Transverse colon (tissue), 4 donors: Measurements from ENCODE around the gene TMEM59. TPM values are rescaled to one million over a fixed set of nuclear protein-coding genes. Genes with fewer than 3 reads are reported as not detected.
"Not testable (repeated sequence)": the region's sequence is repeated elsewhere in the genome, so short reads cannot be mapped to it uniquely, and the experiment has no call there.

Experiments
- DNase-seq: peaks from one replicate; pipeline ENCODE4 v3.0.0-alpha.2; 2019
- H3K27ac ChIP-seq, 4 donors: fragments of 200-600 bp; sonication (generic); 2 replicates each; pipeline ENCODE4 v1.5.1; 2016 to 2018; ENCODE audit warnings: inconsistent platforms in 4 of 4
- H3K27me3 ChIP-seq: fragments of 200-600 bp; sonication (generic); 2 replicates; pipeline ENCODE4 v1.5.1; 2017; ENCODE audit warnings: inconsistent platforms
- H3K36me3 ChIP-seq, 4 donors: fragments of 200-600 bp; sonication (generic); 2 replicates each; pipeline ENCODE4 v1.5.1; 2017 to 2019; ENCODE audit warnings: inconsistent platforms in 4 of 4
- H3K4me1 ChIP-seq, 4 donors: fragments of 200-600 bp; sonication (generic); 2 replicates each; pipeline ENCODE4 v1.5.1; 2017 to 2020; ENCODE audit warnings: inconsistent platforms in 4 of 4
- H3K4me3 ChIP-seq, 4 donors: fragments of 200-600 bp; sonication (generic); 1 replicate in 1 of 4; 2 replicates in 3 of 4; pipeline versions ENCODE4 v1.5.1 to v1.6.1; 2017 to 2019; ENCODE audit warnings: inconsistent platforms in 4 of 4
- H3K9me3 ChIP-seq, 2 donors: fragments of 200-600 bp; sonication (generic); 2 replicates each; pipeline ENCODE4 v1.5.1; 2017 to 2019; ENCODE audit warnings: inconsistent platforms in 2 of 2
- EP300 ChIP-seq: sonication (generic); formaldehyde crosslinking; IDR thresholded peaks from one replicate; pipeline ENCODE4 v1.6.1; 2017; ENCODE audit warnings: antibody characterized with exemption, low read depth
- POLR2A ChIP-seq: fragments of 450-650 bp; IDR thresholded peaks from one replicate; pipeline ENCODE4 v1.6.1; 2016; ENCODE audit warnings: antibody characterized with exemption, mild to moderate bottlenecking, moderate library complexity
- POLR2AphosphoS5 ChIP-seq, 3 donors: sonication (generic); formaldehyde crosslinking; IDR thresholded peaks; one replicate each; pipeline ENCODE4 v1.6.1; 2016; ENCODE audit warnings: antibody characterized with exemption in 3 of 3
- WGBS, 2 donors: methylation state at CpG; one replicate each; pipeline ENCODE4 v1.1.5; 2018; ENCODE audit warnings: low coverage in 1 of 2; 5-methylcytosine and 5-hydroxymethylcytosine counted together
- in situ Hi-C, 4 donors: fragments of 200-750 bp; cut with MboI; loops; one replicate each; pipeline versions ENCODE4 v1.15.0 to v1.15.1; 2017; ENCODE audit warnings: low sequenced_read_pairs in 3 of 4, low pct_ligation_motif_present in 1 of 4, low pct_unique_long_range_greater_than_20kb in 1 of 4
- intact Hi-C: fragments of 100-400 bp; cut with DNase I; formaldehyde crosslinking; loops from one replicate; pipeline ENCODE4 v1.15.1; 2023; ENCODE audit warnings: low total_unique reads
- total RNA-seq, 4 donors: library from RNA; depleted of rRNA; stranded (reverse); fragments of >200 nt; gene quantifications; one replicate each; pipeline ENCODE4 v1.1.0, GENCODE V29; 2016
- TF ChIP-seq, protein P1 (sequence below), 5 experiments: fragments of 200-600 bp in 3 of 5; fragments of 450-650 bp in 2 of 5; sonication (generic) in 3 of 5; IDR thresholded peaks; 1 replicate in 2 of 5; 2 replicates in 3 of 5; pipeline ENCODE4 v1.5.1; 2016 to 2017; ENCODE audit warnings: antibody characterized with exemption in 5 of 5, inconsistent platforms in 3 of 5, mild to moderate bottlenecking in 2 of 5, moderate library complexity in 1 of 5

TMEM59 gene
- total RNA-seq, 4 donors from 2014 or later: 71.6 to 858 (median 226) TPM

DNA sequence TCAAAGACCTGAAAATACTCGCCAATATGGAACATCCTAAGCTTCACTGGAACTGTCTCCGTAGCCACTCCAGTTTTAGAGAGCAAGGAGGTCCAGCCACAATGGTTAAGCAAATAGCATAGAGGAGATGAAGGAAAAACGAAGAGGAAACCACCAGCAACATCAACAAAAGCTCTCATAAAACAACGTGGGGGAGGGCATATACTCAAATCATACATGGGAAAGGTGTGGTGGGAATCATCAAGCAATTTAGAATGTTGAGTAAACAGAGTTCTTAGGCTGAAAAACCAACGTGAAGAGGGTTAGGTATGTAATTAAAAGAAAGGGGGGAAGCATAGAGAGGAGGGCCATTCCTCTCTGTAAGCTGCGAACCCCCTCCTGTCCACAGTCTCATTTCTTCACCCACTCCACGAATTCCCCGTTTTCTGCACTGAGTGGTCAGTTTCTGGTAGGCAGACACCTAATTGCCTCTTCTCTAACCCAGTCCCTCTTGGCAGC is 1.0 kb downstream of the TMEM59 start:
- in situ Hi-C loops: loop anchor here in 1 of 4 donors (25.0 kb wide), 1 partner anchor 760 kb away; the partner anchor contains the start of gene TTC22
- TF ChIP-seq POLR2AphosphoS5 (IDR thresholded peaks at IDR 0.05): no peak
- TF ChIP-seq EP300: no peak
- TF ChIP-seq, protein P1, sequence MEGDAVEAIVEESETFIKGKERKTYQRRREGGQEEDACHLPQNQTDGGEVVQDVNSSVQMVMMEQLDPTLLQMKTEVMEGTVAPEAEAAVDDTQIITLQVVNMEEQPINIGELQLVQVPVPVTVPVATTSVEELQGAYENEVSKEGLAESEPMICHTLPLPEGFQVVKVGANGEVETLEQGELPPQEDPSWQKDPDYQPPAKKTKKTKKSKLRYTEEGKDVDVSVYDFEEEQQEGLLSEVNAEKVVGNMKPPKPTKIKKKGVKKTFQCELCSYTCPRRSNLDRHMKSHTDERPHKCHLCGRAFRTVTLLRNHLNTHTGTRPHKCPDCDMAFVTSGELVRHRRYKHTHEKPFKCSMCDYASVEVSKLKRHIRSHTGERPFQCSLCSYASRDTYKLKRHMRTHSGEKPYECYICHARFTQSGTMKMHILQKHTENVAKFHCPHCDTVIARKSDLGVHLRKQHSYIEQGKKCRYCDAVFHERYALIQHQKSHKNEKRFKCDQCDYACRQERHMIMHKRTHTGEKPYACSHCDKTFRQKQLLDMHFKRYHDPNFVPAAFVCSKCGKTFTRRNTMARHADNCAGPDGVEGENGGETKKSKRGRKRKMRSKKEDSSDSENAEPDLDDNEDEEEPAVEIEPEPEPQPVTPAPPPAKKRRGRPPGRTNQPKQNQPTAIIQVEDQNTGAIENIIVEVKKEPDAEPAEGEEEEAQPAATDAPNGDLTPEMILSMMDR (IDR thresholded peaks at IDR 0.05): no peak
- TF ChIP-seq POLR2A: no peak
- H3K9me3 ChIP-seq: no peaks in the 10 kb centered on the region
- peaks cover 35 to 63% (median 49%) of the 10 kb centered on the region in 4 donors for H3K4me1 ChIP-seq
- DNase-seq: peak; percentile 29
- no peaks in the 10 kb centered on the region for H3K36me3 ChIP-seq
- peak overlapping the region; percentile 68 to 92 (median 86) for H3K4me3 ChIP-seq
- no peaks in the 10 kb centered on the region for H3K27me3 ChIP-seq
- WGBS, 2 donors: 0 to 1% methylated on average over 5 to 8 of the region's 8 CpGs
- H3K27ac ChIP-seq: peak overlapping the region; percentile 95 to 99 (median 98)
- intact Hi-C loops: no loop called here

DNA sequence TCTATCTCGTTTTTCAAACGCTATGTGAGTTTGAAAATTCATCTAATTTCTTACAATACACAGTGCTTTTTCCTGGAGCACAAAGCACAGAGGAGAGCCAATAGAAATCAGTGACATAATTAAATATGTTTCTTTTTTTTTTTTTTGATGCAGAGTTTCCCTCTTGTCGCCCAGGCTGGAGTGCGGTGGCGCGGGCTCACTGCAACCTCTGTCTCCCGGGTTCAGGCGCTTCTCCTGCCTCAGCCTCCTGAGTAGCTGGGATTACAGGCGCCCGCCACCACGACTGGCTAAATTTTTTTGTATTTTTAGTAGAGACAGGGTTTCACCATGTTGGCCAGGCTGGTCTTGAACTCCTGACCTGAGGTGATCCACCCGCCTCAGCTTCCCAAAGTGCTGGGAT is 2.6 kb downstream of the TMEM59 start:
- H3K36me3 ChIP-seq, H3K27me3 ChIP-seq, DNase-seq, intact Hi-C loops, H3K4me3 ChIP-seq, H3K9me3 ChIP-seq, H3K27ac ChIP-seq: not testable (repeated sequence)
- 94 to 97% methylated on average over 7 to 12 of the region's 12 CpGs for WGBS, 2 donors
- peaks cover 35 to 70% (median 51%) of the 10 kb centered on the region in 4 donors for H3K4me1 ChIP-seq
- in situ Hi-C loops: loop anchor here in 1 of 4 donors (25.0 kb wide), 1 partner anchor 762 kb away; the partner anchor contains the start of gene TTC22

DNA sequence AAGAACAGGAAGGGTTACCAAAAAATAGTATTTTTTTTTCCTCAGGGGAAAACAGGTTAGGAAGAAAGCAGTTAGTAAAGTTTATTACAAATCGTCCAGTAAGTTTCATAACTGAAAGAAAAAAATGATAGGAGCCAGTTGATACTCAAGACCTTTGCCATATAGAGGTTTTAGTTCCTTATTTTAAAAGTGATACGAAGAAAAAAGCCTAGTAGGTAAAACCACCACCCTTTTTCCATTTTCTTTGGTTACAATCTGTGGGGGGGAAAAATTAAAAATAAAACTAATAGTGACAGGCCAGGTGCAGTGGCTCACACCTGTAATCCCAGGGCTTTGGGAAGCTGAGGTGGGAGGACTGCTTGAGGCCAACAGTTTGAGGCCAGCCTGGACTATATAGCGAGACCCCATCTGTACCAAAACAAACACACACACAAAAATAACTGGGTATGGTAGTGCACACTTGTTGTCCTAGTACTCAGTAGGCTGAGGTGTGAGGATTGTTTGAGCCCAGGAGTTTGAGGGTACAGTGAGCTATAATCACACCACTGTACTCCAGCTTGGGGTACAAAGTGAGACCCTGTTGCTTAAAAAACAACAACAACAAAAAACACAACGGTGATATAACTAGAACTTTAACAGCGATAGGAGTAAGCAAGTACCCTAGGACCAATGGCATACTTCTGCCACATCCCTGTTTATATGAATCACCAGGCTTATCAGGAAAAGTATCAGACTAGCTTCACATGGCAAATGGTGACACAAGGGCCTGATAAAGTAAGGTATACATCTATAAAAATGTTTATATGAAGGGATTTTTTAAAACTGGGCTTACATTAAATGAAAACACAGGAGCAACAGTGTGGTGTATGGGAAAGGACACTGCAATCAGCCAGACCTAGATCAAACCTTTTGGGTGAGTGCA is 5.4 kb downstream of the TMEM59 start:
- no peaks in the 10 kb centered on the region for H3K27me3 ChIP-seq
- peaks cover 34 to 63% (median 44%) of the 10 kb centered on the region in 4 donors for H3K4me1 ChIP-seq
- DNase-seq: no peak
- in situ Hi-C loops (loop anchor here in 1 of 4 donors (25.0 kb wide), 2 partner anchors 110 to 185 kb away; partner anchors contain the start of genes IFT25 and LRRC42), intact Hi-C loops (no loop called here)
- H3K4me3 ChIP-seq: no peak overlapping the region
- peaks cover 0 to 18% (median 7%) of the 10 kb centered on the region in 4 donors for H3K36me3 ChIP-seq
- no peaks in the 10 kb centered on the region for H3K9me3 ChIP-seq
- TF ChIP-seq POLR2A: no peak
- TF ChIP-seq, protein P1 (IDR thresholded peaks at IDR 0.05): no peak
- no peak for TF ChIP-seq EP300
- TF ChIP-seq POLR2AphosphoS5 (IDR thresholded peaks at IDR 0.05): no peak
- H3K27ac ChIP-seq: no peak overlapping the region
- WGBS, 2 donors: 59 to 60% methylated on average over 5 of the region's 5 CpGs

DNA sequence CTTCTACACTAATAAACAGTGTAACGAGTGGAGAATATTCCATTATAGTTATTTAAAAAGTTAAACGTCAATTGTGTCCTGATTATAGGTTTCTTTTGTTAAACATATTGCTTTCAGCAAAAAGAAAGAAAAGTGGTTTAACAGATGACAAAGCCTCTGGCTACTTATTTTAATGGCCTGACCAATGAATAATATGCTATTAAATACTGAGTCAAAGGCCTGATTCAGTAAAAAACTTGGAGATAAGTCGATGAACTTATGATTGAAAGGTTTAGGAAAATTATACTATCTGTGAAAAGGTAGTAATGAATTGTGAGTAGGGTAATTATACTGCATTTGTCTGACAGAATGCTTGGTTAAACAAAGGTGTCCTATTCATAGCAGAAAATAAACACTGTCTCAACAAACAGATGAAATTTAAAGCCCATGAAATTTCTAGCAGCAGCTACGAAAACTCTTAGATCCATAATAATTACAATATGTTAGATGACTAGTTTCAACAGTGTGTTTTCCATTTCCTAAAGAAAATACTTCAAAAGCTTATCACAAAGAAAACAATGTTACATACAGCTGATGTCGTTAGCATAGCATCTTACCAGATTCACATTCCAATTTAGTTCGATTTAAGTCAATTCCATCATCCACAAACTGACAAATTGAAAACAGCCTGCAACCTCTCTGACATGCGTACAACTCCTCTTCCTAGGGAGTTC is 6.2 kb downstream of the TMEM59 start:
- H3K27me3 ChIP-seq: no peaks in the 10 kb centered on the region
- WGBS, 2 donors: 71 to 75% methylated on average over 7 of the region's 7 CpGs
- no peak overlapping the region for H3K27ac ChIP-seq
- H3K4me1 ChIP-seq: peaks cover 34 to 59% (median 42%) of the 10 kb centered on the region in 4 donors
- no peak for DNase-seq
- peaks cover 0 to 26% (median 11%) of the 10 kb centered on the region in 4 donors for H3K36me3 ChIP-seq
- in situ Hi-C loops (loop anchor here in 1 of 4 donors (25.0 kb wide), 2 partner anchors 110 to 185 kb away; partner anchors contain the start of genes IFT25 and LRRC42), intact Hi-C loops (no loop called here)
- H3K4me3 ChIP-seq: no peak overlapping the region
- TF ChIP-seq EP300: no peak
- TF ChIP-seq, protein P1 (IDR thresholded peaks at IDR 0.05): no peak
- no peak for TF ChIP-seq POLR2A
- no peak for TF ChIP-seq POLR2AphosphoS5 (IDR thresholded peaks at IDR 0.05)
- H3K9me3 ChIP-seq: no peaks in the 10 kb centered on the region
